Esophagus muscularis mucosa (tissue), 4 donors: ENCODE data around the gene SUFU. TPM values are rescaled to one million over a fixed set of nuclear protein-coding genes. Genes with fewer than 3 reads are reported as not detected.

ENCODE experiments used
- DNase-seq: peaks from one replicate; pipeline ENCODE4 v3.0.0-alpha.2; 2017; ENCODE audit errors: extremely low spot score
- H3K27ac ChIP-seq, 4 donors: fragments of 200-600 bp; sonication (generic); replicated peaks in 1 of 4; 1 replicate in 3 of 4; 2 replicates in 1 of 4; pipeline ENCODE4 v1.5.1; 2016 to 2019; ENCODE audit warnings: mild to moderate bottlenecking in 1 of 4
- H3K27me3 ChIP-seq, 4 donors: fragments of 200-600 bp; sonication (generic); one replicate each; pipeline versions ENCODE4 v1.5.1 to v1.6.0; 2016 to 2019
- H3K36me3 ChIP-seq, 4 donors: fragments of 200-600 bp; sonication (generic); one replicate each; pipeline ENCODE4 v1.5.1; 2016 to 2019
- H3K4me1 ChIP-seq, 4 donors: fragments of 200-600 bp; sonication (generic); one replicate each; pipeline ENCODE4 v1.5.1; 2016 to 2019
- H3K4me3 ChIP-seq, 4 donors: fragments of 200-600 bp; sonication (generic); 1 replicate in 2 of 4; 2 replicates in 2 of 4; pipeline ENCODE4 v1.5.1; 2016 to 2019; ENCODE audit warnings: mild to moderate bottlenecking in 4 of 4, moderate library complexity in 1 of 4
- H3K9me3 ChIP-seq, 4 donors: fragments of 200-600 bp; sonication (generic); 1 replicate in 3 of 4; 2 replicates in 1 of 4; pipeline ENCODE4 v1.5.1; 2016 to 2019
- EP300 ChIP-seq: sonication (generic); formaldehyde crosslinking; IDR thresholded peaks from one replicate; pipeline ENCODE4 v1.6.1; 2017; ENCODE audit warnings: antibody characterized with exemption
- POLR2A ChIP-seq: fragments of 450-650 bp; IDR thresholded peaks from one replicate; pipeline ENCODE4 v1.6.1; 2017; ENCODE audit warnings: antibody characterized with exemption, moderate library complexity, mild to moderate bottlenecking, low read depth
- POLR2AphosphoS5 ChIP-seq, 2 donors: sonication (generic); formaldehyde crosslinking; IDR thresholded peaks; one replicate each; pipeline ENCODE4 v1.6.1; 2017; ENCODE audit warnings: antibody characterized with exemption in 2 of 2
- WGBS: methylation state at CpG from one replicate; pipeline ENCODE4 v1.1.5; 2018; 5-methylcytosine and 5-hydroxymethylcytosine counted together
- intact Hi-C: fragments of 100-400 bp; cut with DNase I; formaldehyde crosslinking; loops from one replicate; pipeline ENCODE4 v1.15.1; 2023
- total RNA-seq, 4 donors: library from RNA; depleted of rRNA; stranded (reverse); fragments of >200 nt; gene quantifications; one replicate each; pipeline versions ENCODE4 v1.1.0 to v1.2.1, GENCODE V29; 2016
- TF ChIP-seq, protein P1 (sequence below), 3 experiments: fragments of 200-600 bp in 2 of 3; fragments of 450-650 bp in 1 of 3; sonication (generic) in 2 of 3; IDR thresholded peaks; one replicate each; pipeline ENCODE4 v1.5.1; 2017 to 2019; ENCODE audit warnings: antibody characterized with exemption in 3 of 3, mild to moderate bottlenecking in 2 of 3, moderate library complexity in 1 of 3

The SUFU gene
- total RNA-seq, 4 donors from 2014 or later: 5.0 to 11.7 (median 10.1) TPM

DNA sequence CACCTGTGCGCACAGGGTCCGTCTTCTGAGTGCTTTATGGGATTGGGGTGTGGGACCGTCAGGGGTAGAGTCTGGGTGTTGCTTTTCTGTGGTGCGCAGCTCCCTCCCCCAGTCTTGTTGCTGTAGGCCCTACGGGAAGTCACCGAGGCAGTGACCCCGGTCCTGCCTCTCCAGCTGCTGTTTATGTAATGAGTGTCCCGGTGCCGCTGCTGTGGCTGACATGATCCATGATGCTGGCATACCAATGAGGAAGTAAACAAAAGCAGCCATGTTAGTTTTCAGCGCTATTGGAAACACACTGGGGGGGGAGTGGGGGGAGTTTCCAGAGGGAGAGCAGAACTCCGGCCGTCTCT is 141.6 kb downstream of the SUFU start:
- 0% methylated on average over 4 of the region's 12 CpGs for WGBS
- DNase-seq: no peak

GRCh38 chr10:102645741-102646609 is 142.2 kb downstream of the SUFU start:
- Histone ChIP-seq H3K27me3 (no peaks in the 10 kb centered on the region), H3K27ac (peak overlapping the region; percentile 99 to 100 (median 100)), H3K4me3 (peak overlapping the region; percentile 76 to 97 (median 88)), H3K36me3 (peaks cover 0 to 19% (median 9%) of the 10 kb centered on the region in 4 donors), H3K4me1 (peaks cover 48 to 65% (median 60%) of the 10 kb centered on the region in 4 donors), H3K9me3 (no peaks in the 10 kb centered on the region)
- TF ChIP-seq, protein P1, sequence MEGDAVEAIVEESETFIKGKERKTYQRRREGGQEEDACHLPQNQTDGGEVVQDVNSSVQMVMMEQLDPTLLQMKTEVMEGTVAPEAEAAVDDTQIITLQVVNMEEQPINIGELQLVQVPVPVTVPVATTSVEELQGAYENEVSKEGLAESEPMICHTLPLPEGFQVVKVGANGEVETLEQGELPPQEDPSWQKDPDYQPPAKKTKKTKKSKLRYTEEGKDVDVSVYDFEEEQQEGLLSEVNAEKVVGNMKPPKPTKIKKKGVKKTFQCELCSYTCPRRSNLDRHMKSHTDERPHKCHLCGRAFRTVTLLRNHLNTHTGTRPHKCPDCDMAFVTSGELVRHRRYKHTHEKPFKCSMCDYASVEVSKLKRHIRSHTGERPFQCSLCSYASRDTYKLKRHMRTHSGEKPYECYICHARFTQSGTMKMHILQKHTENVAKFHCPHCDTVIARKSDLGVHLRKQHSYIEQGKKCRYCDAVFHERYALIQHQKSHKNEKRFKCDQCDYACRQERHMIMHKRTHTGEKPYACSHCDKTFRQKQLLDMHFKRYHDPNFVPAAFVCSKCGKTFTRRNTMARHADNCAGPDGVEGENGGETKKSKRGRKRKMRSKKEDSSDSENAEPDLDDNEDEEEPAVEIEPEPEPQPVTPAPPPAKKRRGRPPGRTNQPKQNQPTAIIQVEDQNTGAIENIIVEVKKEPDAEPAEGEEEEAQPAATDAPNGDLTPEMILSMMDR (IDR thresholded peaks at IDR 0.05): peak in 1 of 3 experiments; percentile 7
- TF ChIP-seq POLR2A (peak; percentile 66), POLR2AphosphoS5 (IDR thresholded peaks at IDR 0.05) (peak; percentile 87 to 91), EP300 (no peak)
- DNase-seq: peak; percentile 97
- intact Hi-C loops: loop anchor here (5.0 kb wide), 1 partner anchor 66 kb away; the partner anchor contains the start of genes ARL3 and SFXN2
- WGBS: 0% methylated on average over 18 of the region's 29 CpGs

More for the DNA sequence above, 141.6 kb downstream of the SUFU start:
- Histone ChIP-seq H3K4me1 (peaks cover 42 to 59% (median 54%) of the 10 kb centered on the region in 4 donors), H3K9me3 (no peaks in the 10 kb centered on the region), H3K36me3 (peaks cover 0 to 13% (median 6%) of the 10 kb centered on the region in 4 donors), H3K4me3 (peak overlapping the region; percentile 76 to 97 (median 88)), H3K27me3 (no peaks in the 10 kb centered on the region), H3K27ac (peak overlapping the region; percentile 99 to 100 (median 100))
- intact Hi-C loops: loop anchor here (5.0 kb wide), 1 partner anchor 67 kb away; the partner anchor contains the start of genes ARL3 and SFXN2
- TF ChIP-seq, protein P1 (IDR thresholded peaks at IDR 0.05): no peak
- no peak for TF ChIP-seq EP300
- no peak for TF ChIP-seq POLR2A
- no peak for TF ChIP-seq POLR2AphosphoS5 (IDR thresholded peaks at IDR 0.05)

DNA sequence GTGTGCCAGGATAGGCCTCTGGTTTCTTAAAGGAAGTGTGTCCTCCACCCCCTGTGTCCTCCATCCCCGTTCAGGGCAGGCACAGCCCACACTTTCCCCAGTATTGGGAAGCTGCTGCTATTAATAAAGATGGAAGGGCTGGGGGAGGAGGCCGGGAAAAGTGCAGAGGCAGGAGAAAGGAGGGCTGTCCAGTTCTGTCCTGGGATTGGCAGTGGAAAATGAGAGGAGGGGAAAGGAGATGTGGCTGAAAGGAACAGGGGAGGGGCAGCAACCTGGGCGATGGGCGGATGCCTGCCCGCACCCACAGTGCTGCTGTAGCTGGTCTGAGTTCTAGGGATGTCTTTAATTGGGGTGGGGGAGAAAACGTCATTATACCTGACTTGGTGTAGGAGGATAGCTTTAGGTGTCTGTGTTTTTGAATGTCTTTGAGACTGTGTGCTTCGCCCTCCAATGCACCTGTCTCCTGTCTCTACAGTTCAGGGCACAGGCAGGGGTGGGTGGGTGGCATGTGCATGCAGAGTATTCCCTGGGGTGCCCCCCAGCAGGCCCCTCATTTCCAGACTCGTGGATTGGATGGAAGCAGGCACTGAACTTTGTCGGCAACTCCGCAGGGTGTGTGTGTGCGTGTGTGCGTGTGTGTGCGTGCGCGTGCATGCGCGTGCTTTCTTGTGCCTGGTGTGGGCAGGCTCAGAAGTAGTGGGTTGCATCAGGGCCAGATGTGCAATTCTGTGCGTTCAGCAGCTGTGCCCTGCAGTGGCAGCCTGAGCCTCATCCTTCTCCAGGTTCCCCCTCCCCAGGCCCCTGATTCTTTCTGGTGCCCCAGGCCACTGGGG is 143.1 kb downstream of the SUFU start:
- Histone ChIP-seq H3K27me3 (no peaks in the 10 kb centered on the region), H3K27ac (peak overlapping the region; percentile 99 to 100 (median 100)), H3K4me3 (peak overlapping the region; percentile 76 to 97 (median 88)), H3K4me1 (peaks cover 51 to 68% (median 63%) of the 10 kb centered on the region in 4 donors), H3K36me3 (peaks cover 0 to 28% (median 13%) of the 10 kb centered on the region in 4 donors), H3K9me3 (no peaks in the 10 kb centered on the region)
- TF ChIP-seq EP300 (no peak), POLR2AphosphoS5 (IDR thresholded peaks at IDR 0.05) (peak in 1 of 2 donors; percentile 19)
- DNase-seq: no peak
- WGBS: 16% methylated on average over 18 of the region's 18 CpGs
- intact Hi-C loops: loop anchor here (5.0 kb wide), 1 partner anchor 65 kb away; the partner anchor contains the start of genes ARL3 and SFXN2

DNA sequence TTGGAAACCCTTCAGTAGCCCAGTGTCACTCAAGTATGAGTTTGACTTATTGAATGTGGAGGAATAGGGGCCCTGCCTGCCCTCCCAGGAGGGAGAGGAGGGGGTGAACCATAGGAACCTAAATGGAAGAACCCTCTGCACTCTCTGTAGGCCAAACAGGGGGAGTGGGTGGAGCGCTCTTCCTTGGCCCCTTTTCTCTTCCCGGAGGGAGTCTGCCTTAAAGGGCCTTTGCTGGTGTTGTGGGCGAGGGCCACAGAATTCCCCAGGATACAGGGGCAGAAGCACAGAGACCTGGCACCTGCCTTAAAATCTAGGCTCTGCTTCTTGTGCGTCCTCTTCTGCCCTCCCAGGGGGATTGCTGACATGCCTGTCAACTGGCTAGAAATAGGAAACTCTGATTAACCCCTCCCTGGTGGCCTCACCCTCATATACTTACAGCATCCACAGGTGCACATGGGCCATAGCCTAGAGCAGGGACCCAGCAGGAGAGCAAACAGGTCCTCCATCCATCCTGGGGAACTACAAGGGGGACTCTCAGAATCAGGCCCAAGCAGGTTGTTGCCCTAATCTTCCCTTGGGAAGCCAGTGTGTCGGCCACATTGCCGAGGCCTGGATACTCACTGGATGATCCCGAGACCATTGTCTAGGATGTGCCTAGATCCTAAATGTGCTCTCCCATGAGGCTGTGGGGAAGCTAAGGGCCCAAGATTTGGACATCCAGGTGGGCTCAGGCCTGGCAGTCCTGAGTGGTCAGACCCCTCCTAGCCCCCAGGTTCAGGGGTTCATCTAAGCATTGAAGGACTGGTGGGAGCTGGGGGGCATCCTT is 143.9 kb downstream of the SUFU start:
- peaks cover 60 to 76% (median 71%) of the 10 kb centered on the region in 4 donors for H3K4me1 ChIP-seq
- no peak for DNase-seq
- TF ChIP-seq POLR2AphosphoS5 (IDR thresholded peaks at IDR 0.05): no peak
- TF ChIP-seq, protein P1 (IDR thresholded peaks at IDR 0.05): no peak
- no peak for TF ChIP-seq EP300
- no peak for TF ChIP-seq POLR2A
- peak overlapping the region; percentile 99 to 100 (median 100) for H3K27ac ChIP-seq
- intact Hi-C loops: loop anchor here (5.0 kb wide), 1 partner anchor 65 kb away; the partner anchor contains the start of genes ARL3 and SFXN2
- no peaks in the 10 kb centered on the region for H3K9me3 ChIP-seq
- peaks cover under 1 to 35% (median 16%) of the 10 kb centered on the region in 4 donors for H3K36me3 ChIP-seq
- H3K4me3 ChIP-seq: peak overlapping the region; percentile 76 to 97 (median 88)
- no peaks in the 10 kb centered on the region for H3K27me3 ChIP-seq
- WGBS: 46% methylated on average over 4 of the region's 7 CpGs
